ENCODE results near the gene SMIM36.

SMIM36 gene

DNA sequence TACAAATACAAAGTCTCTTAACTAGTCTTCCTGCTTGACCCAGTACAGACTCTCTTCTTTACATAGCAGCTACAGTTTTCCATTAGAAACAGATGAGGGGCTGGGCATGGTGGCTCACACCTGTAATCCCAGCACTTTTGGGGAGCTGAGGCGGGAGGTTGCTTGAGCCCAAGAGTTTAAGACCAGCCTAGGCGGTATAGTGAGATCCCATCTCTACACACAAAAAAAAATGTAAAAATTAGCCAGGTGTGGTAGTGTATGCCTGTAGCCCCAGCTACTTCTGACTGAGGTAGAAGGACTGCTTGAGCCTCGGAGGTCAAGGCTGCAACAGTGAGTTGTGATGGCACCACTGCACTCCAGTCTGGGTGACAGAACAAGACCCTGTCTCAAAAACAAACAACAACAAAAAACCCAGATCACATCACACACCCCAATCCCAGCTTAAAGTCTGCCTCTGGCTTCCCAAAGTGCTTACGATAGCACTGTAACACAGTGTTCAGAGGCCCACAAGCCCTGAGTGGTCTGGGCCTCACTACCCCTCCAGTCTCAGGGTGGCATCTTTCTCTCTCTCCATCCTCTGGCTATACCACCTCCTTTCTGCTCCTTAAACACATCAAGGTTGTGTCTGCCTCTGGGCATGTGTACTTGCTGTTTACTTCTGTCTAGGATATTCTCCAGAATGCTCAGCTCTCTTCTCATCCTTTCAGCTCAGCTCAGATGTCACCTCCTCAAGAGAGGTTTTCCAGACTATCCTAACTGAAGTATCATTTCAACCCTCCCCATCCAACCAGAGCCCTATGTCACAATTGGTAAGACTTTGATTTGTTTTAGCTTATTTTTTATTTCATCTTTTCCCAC is 93.6 kb downstream of the SMIM36 start:
- ATAC-seq = no peak
- no peak for TF ChIP-seq ZNF70 (CRISPR knock-in tag; IDR thresholded peaks at IDR 0.05)
- no peak for TF ChIP-seq TOX (CRISPR knock-in tag; IDR thresholded peaks at IDR 0.05; ENCODE audit: borderline replicate concordance)
- no peak for TF ChIP-seq SNAI2 (CRISPR knock-in tag; IDR thresholded peaks at IDR 0.05)
- no peak for TF ChIP-seq ZNF8 (CRISPR knock-in tag; IDR thresholded peaks at IDR 0.05)
- TF ChIP-seq, protein P1, sequence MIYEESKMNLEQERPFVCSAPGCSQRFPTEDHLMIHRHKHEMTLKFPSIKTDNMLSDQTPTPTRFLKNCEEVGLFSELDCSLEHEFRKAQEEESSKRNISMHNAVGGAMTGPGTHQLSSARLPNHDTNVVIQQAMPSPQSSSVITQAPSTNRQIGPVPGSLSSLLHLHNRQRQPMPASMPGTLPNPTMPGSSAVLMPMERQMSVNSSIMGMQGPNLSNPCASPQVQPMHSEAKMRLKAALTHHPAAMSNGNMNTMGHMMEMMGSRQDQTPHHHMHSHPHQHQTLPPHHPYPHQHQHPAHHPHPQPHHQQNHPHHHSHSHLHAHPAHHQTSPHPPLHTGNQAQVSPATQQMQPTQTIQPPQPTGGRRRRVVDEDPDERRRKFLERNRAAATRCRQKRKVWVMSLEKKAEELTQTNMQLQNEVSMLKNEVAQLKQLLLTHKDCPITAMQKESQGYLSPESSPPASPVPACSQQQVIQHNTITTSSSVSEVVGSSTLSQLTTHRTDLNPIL (CRISPR knock-in tag; IDR thresholded peaks at IDR 0.05; ENCODE audit: low read depth) = no peak
- no peak for TF ChIP-seq CSDC2 (CRISPR knock-in tag; IDR thresholded peaks at IDR 0.05)
- TF ChIP-seq GLIS3 (CRISPR knock-in tag; IDR thresholded peaks at IDR 0.05) = no peak
- TF ChIP-seq ZFP30 (CRISPR knock-in tag; IDR thresholded peaks at IDR 0.05) = no peak
- no peak for TF ChIP-seq ZFP3 (CRISPR knock-in tag; IDR thresholded peaks at IDR 0.05)
- no peak for TF ChIP-seq ZC3H10 (CRISPR knock-in tag; IDR thresholded peaks at IDR 0.05)

DNA sequence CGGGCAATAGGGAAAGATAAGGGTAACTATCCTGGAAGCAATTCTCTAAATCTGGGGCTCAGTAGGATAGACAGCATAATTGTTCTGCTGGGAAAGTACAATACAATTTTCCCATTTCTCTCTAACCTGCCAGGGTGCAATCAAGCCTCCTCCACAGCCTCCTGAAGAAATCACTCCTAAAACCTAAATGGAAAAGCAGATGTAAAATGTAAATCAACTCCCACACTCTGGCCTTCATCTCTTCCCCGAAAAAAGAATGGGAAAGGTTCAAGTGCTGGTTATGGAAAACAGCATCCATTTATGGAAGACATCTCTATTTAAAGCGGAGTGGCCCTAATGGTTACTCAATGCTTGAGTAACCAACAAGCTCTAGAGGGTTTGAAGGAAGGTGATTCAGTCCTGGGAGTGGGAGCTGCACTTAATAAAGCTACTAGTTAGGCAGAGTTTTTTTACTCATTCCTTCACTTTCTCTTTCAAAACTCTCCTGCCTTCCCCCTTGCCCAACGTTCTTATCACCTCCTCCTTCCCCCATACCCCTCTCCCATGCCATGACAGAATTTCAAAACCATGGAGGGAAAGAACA is 94.7 kb downstream of the SMIM36 start:
- TF ChIP-seq CSDC2 (CRISPR knock-in tag; IDR thresholded peaks at IDR 0.05) = no peak
- TF ChIP-seq GLIS3 (CRISPR knock-in tag; IDR thresholded peaks at IDR 0.05) = no peak
- TF ChIP-seq, protein P2, sequence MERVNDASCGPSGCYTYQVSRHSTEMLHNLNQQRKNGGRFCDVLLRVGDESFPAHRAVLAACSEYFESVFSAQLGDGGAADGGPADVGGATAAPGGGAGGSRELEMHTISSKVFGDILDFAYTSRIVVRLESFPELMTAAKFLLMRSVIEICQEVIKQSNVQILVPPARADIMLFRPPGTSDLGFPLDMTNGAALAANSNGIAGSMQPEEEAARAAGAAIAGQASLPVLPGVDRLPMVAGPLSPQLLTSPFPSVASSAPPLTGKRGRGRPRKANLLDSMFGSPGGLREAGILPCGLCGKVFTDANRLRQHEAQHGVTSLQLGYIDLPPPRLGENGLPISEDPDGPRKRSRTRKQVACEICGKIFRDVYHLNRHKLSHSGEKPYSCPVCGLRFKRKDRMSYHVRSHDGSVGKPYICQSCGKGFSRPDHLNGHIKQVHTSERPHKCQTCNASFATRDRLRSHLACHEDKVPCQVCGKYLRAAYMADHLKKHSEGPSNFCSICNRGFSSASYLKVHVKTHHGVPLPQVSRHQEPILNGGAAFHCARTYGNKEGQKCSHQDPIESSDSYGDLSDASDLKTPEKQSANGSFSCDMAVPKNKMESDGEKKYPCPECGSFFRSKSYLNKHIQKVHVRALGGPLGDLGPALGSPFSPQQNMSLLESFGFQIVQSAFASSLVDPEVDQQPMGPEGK (CRISPR knock-in tag; IDR thresholded peaks at IDR 0.05; ENCODE audit: borderline replicate concordance) = no peak
- TF ChIP-seq ZNF8 (CRISPR knock-in tag; IDR thresholded peaks at IDR 0.05) = no peak
- no peak for TF ChIP-seq ZFP3 (CRISPR knock-in tag; IDR thresholded peaks at IDR 0.05)
- no peak for TF ChIP-seq ZNF565 (CRISPR knock-in tag; conservative IDR thresholded peaks at IDR 0.05; ENCODE audit: low read depth)
- TF ChIP-seq TCF4 (CRISPR knock-in tag; IDR thresholded peaks at IDR 0.05; ENCODE audit: borderline replicate concordance) = no peak
- no peak for TF ChIP-seq RARB (CRISPR knock-in tag; IDR thresholded peaks at IDR 0.05)
- ATAC-seq = no peak

DNA sequence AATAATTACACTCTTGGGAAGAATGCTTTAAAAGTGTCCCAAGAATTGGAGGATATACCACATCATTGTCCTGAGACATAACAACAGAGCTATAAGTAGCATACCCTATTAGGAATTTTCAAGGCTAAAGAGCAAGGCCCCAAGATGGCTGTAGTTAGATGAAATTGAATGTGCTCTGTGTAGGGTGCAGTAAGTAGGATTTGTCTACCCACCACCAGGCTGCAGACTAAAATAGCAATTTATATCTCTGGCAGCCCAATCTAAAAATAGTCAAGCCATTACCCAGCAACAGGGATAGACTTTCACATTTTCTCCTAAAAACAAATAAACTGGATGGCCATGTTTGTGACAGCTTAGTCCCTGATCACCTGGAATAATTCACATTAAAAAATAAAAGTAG is 95.3 kb downstream of the SMIM36 start:
- TF ChIP-seq, protein P3, sequence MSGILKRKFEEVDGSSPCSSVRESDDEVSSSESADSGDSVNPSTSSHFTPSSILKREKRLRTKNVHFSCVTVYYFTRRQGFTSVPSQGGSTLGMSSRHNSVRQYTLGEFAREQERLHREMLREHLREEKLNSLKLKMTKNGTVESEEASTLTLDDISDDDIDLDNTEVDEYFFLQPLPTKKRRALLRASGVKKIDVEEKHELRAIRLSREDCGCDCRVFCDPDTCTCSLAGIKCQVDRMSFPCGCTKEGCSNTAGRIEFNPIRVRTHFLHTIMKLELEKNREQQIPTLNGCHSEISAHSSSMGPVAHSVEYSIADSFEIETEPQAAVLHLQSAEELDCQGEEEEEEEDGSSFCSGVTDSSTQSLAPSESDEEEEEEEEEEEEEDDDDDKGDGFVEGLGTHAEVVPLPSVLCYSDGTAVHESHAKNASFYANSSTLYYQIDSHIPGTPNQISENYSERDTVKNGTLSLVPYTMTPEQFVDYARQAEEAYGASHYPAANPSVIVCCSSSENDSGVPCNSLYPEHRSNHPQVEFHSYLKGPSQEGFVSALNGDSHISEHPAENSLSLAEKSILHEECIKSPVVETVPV (CRISPR knock-in tag; IDR thresholded peaks at IDR 0.05) = no peak
- TF ChIP-seq BACH2 (CRISPR knock-in tag; IDR thresholded peaks at IDR 0.05; ENCODE audit: borderline replicate concordance) = no peak
- no peak for TF ChIP-seq TOX (CRISPR knock-in tag; IDR thresholded peaks at IDR 0.05; ENCODE audit: borderline replicate concordance)
- TF ChIP-seq ISL1 (CRISPR knock-in tag; IDR thresholded peaks at IDR 0.05) = no peak
- no peak for TF ChIP-seq ZFP3 (CRISPR knock-in tag; IDR thresholded peaks at IDR 0.05)
- TF ChIP-seq, protein P4, sequence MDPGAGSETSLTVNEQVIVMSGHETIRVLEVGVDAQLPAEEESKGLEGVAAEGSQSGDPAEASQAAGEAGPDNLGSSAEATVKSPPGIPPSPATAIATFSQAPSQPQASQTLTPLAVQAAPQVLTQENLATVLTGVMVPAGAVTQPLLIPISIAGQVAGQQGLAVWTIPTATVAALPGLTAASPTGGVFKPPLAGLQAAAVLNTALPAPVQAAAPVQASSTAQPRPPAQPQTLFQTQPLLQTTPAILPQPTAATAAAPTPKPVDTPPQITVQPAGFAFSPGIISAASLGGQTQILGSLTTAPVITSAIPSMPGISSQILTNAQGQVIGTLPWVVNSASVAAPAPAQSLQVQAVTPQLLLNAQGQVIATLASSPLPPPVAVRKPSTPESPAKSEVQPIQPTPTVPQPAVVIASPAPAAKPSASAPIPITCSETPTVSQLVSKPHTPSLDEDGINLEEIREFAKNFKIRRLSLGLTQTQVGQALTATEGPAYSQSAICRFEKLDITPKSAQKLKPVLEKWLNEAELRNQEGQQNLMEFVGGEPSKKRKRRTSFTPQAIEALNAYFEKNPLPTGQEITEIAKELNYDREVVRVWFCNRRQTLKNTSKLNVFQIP (CRISPR knock-in tag; IDR thresholded peaks at IDR 0.05; ENCODE audit: borderline replicate concordance, low read depth) = no peak
- TF ChIP-seq, protein P1 (CRISPR knock-in tag; IDR thresholded peaks at IDR 0.05; ENCODE audit: low read depth) = no peak
- TF ChIP-seq ZC3H10 (CRISPR knock-in tag; IDR thresholded peaks at IDR 0.05) = no peak
- no peak for TF ChIP-seq CSDC2 (CRISPR knock-in tag; IDR thresholded peaks at IDR 0.05)
- TF ChIP-seq ZNF8 (CRISPR knock-in tag; IDR thresholded peaks at IDR 0.05) = no peak
- no peak for TF ChIP-seq GLIS3 (CRISPR knock-in tag; IDR thresholded peaks at IDR 0.05)
- no peak for TF ChIP-seq ARNTL (CRISPR knock-in tag; IDR thresholded peaks at IDR 0.05; ENCODE audit: borderline replicate concordance, low read depth)
- TF ChIP-seq OSR1 (CRISPR knock-in tag; IDR thresholded peaks at IDR 0.05) = no peak
- ATAC-seq = no peak
